GM19452 (cell line): ENCODE results near the gene C10orf71.

Source experiments
- ATAC-seq: cut with Tn5 transposase; IDR thresholded peaks from one replicate; pipeline ENCODE4 v1.9.1; 2021; ENCODE audit not compliant: unreplicated experiment

C10orf71 gene

DNA sequence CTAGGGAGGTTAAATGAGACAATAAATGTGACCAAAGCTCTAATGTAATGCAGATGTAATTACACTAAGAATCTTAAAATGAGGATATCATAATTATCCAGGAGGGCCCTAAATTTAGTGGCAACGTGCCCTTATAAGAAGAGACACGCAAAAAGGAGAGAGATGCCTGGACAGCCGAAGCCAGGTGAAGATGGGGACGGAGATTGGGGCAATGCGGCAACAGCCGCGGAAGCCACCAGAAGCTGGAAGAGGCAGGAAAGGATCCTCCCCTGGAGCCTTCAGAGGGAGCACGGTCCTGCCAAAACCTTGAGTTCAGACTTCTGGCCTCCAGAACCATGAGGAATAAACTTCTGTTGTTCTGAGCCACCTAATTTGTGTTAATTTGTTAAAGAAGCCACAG lies 25.3 kb upstream of the C10orf71 start:
- ATAC-seq, result no peak

DNA sequence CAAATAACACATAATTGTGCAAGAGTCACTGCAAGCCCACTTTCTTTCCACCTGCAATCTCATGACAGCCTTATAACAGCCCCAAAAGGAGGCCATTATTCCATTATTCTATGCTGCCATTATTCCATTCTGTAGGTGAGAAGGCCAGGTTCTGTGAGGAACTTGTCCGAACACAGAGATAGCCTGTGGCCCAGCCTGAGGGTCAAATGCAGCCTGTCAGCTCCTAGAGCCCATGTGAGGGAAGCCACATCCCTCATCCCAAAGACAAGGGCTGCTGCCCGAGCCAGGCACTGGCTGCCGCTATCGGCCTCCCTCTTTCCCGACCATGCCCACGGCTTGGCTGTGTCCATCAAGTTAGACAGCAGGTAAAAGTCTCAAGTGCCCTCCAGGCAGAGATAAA lies 24.1 kb upstream of the C10orf71 start:
- no peak for ATAC-seq

DNA sequence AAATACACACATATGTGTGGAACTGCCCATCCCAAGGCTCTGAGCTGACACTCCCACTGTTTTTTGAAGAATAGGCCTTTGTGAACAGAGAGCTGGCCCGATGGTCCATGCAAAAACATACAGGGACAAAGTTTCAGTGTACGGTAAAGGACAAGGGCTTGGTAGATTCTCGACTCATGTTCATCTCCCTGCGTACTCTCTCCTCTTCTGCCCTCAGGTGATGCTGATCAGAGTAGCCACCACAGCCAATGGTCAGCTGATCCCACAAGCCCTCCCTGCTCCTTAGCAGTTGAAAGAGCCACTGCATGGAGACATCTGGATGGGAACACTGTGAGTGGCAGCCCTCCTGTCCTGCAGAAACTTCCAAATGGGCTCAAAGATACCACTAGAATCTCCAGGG lies 23.1 kb upstream of the C10orf71 start:
- no peak for ATAC-seq

DNA sequence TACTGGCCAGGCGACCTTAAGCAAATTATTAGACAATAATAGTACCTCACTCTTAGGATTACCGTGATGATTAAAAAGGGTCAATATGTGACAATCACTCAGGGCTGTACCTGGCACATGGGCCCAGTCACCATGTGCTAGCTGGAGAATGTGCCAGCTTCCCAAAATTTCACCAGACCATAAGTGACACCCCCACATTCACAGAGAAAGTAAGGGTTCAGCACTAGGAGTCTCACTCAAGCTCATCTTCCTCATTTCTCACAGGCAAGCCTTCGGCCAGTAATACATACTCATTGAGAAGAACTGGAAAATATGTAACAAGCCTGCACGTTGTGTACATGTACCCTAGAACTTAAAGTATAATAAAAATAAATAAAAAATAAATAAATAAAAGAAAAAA lies 22.4 kb upstream of the C10orf71 start:
- no peak for ATAC-seq

DNA sequence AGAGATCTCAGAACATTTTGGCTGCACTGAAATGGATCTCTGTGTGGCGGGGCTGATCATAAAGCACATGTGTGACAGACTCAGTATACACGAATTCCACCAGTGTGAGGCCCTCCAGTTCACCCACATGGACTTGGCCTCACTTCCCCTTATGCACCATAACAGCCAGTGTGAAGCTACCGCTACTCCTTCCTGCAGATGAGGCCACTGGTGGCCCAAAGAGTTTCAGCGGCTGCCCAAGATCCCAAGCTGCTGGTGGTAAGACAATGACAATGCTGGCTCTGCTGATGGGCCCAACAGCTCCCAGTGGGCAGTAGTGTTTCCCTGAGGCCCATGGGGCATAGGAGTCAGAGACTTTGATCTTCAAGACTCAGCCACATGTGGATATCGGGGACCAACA lies 21.0 kb upstream of the C10orf71 start:
- no peak for ATAC-seq

DNA sequence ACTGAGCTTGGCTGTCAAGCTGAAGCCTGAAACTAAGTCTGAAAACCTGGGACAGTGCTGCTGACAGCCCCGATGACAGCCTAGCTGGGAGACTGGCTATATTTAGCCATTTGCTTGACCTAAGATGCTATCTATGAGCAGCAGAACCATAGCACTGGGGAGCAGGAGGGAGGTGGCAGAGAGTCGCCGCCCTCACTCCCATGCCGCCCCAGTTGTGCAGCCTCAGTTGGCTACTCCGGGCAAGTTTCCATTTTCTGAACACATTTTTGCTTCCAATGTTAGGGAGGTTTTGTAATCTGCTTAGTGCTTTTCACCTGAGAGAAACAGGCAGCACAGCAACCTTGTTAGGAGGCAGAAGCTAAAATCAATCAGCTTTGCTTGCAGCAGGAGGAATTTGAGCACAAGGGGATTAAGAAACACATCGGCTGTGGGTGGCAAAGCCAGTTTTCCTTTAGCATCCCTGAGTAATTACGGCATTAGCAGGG lies 20.4 kb upstream of the C10orf71 start:
- no peak for ATAC-seq

DNA sequence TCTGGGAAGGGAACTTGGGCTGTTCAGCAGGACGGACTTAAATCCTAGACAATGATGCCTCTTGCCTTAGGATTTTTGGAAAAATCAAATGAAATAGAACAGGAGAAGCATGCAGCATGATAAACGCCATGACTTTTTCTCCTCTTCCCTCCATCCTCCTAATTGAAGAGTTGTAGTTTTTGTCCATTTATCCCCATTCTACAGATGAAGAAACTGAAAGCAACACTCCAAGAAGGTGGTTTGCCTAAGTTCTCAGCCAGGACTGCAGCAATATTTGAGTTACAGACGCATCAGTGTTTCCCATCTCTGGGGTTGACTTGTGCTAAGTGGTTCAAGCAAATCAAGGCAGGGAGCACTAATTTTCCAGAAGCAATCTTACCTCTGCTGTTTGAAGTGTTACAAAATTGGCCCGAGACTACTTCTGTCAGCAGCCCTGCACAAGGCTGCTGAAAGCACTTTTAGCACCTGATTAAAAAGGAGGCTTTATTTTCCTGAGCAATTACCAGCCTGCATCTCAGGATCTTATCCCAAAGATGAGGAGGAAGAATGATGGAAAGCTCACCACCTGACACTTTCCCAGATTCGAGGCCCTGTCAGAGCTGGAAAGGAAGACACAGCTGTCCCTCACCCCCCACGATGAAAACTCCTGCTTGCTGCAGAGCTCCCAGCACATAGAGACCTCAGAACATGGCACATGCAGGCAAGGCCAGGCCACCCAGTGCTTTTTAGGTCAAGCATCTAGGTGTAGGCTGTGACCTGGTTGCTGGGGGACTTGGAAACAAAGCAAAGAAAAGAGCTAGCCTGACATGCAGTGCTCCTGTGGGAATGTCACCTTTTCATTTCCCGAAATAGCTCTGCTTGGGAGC lies 19.7 kb upstream of the C10orf71 start:
- ATAC-seq, result no peak

DNA sequence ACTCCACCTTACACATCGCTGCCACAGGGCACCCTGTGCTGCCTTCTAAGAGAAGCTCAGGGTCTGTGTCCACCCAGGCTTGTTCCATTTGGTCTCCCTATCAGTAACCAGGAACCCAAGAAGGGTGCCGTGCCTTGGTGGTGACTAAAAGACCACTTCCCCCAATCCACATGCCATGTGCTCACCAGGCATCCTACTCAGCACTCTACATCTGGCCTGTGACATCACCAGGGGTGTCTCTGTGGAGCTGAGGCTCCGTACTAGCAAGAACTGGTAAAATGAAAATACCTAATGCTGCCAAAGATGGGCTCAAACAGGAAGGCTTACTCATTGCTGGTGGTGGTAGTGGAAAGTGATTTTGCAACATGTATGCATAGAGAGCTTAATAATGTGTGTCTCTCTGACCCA lies 19.0 kb upstream of the C10orf71 start:
- ATAC-seq, result no peak

DNA sequence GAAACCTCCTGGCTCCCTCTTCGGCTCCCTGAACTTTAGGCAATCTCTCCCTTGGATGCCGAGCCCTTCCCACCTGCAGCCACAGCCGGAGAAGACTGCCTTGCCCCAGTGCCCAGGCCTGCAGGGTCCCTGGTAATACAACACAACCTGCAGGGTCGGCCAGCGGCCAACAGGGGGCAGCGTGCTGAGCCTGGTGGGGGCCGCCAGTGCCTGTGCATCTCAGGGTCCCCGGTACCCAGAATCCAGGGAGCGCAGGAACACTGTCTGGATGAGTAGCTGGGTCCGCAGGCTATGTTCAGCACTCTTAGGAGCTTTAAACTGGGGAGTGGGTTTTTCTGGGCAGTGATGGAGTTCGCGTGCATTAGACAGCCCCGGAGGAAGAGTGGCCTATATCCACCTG lies 17.5 kb upstream of the C10orf71 start:
- no peak for ATAC-seq

DNA sequence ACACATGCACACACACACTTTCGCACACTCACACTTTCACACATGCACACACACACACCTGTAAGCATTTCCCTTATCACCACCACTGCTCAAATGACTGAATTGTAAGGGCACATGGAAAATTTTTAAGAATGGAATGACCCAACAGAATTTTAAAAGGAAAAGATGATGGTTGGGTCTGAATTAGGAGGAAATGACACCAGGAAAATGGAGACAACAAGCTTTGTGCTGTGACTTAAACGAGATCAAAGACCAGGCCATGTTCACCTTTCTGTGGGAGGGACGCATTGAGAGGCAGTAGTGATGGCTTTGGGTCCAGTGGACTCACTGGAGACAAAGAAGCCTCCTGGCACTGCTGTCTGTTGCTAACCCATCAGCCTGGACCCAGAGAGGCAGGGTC lies 16.7 kb upstream of the C10orf71 start:
- no peak for ATAC-seq

DNA sequence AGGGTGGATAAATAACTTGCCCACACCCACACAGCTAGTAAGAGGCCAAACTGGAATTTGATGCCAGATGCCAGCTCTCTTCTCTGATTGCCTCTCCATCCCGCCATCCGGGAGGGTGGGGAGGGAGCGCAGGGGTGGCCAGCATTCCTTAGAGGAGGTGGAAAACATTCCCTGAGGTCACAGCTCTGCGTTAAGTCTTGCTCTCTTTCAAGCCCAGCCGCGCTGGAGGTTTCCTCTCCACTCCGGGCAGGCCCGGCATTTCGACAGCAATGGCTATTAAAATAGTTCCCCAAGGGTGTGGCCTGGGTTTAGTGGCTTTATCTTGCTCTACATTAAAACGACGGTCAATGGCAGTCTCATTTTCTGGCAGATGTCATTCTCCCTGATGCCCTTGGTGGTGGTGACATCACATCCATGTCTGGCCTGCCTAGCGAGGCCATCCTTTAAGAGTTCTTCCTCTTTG lies 16.1 kb upstream of the C10orf71 start:
- ATAC-seq, result no peak

DNA sequence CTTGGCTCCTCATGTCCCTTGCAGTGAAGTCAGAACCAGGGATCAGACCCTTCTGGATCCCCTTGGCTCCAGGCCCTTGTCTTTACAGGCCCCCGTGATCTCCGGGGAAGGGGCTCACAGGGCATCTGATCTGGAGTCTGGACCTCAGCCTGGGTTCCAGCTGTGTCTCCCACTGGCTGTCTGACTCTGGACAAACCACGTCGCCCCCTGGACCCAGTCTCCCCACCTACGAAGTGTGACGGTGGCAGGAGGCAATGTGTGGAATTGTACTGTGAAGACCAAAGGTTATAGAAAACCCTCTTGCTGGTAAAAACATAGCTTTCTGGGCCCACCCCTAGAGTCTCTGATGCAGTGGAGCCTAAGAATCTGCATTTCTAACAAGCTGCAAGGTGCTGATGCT lies 15.5 kb upstream of the C10orf71 start:
- no peak for ATAC-seq

DNA sequence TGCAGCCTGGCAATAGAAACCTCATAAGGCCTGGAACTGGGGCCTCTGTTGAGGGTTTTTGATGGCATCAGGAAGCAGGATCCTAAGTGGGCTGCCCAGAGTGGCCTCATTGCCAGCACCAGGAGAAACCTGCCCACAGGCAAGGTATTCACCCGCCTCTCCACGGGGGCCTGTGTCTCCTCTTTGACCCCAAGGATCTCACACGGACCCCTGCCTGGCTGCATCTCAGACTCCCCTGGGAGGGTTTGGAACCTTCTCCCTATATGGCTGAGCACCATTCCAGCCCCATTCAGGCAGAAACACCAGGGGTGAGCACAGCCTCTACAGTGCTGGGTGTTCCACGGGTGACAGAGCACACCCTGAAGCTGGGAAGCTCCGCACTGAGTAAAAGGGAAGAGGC lies 14.6 kb upstream of the C10orf71 start:
- no peak for ATAC-seq

DNA sequence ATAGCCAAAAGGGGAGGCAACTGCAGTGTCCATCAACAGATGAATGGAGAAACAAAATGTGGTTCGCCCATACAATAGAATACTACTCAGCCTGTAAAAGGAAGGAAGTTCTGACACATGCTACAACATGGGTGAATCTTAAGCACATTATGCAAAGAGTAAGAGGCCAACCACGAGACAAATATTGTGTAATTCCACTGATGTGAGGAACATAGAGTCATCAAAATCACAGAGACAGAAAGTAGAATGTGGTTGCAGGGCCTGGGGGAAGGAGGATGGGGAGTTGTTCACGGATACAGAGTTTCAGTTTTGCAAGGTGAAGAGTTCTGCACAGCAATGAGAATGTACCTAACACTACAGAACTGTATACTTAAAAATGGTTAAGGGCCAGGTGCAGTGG lies 13.7 kb upstream of the C10orf71 start:
- no peak for ATAC-seq

DNA sequence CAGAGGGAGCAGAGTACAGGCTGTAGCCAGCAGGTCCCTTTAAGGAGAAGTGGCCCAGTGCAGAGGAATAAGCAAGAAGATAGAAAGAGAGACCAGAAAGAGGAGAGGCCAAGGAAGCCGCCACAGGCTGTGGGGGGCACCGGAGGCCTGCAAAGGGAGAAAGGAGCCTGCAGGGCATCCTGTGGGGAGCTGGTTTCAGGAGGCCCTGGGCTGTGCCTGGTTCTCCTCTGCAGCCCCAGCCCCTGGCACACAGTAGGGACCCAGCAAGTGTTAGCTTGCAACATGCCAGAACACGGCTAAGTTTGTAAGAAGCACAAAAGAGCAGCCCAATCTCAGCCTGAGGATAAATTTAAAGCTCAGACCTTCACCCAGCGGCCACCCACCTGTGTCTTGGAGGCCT lies 12.3 kb upstream of the C10orf71 start:
- no peak for ATAC-seq

DNA sequence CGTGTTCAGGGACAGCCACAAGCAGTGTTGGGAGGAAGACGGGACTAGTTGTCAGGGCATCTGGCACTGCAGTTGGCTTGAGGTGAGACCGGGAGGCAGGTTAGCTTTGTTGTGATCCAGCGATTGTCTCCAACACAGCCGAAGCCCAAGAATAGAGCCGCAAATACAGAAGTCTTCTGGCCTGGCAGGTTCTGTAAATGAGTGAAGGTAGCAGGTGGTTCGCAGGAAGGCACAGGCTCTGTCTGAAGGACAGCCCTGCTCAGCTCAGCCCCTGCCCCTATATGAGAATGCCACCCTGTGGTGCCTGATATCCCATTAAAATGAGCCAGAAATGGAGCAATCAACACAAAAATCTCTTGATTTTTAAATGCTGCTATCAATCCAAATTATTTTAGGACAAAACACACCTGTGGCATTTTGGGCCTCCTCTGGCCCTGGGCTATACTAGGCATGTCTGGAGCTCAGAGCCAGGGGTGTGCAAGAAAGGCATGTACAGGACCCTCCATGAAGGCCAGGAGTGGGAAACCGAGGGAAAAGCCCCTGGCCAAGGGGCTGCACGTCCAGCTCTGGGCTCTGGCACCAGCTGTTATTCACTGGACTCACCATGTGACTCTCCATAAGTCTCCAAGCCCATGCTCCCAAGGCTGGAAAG lies 11.2 kb upstream of the C10orf71 start:
- ATAC-seq, result no peak

DNA sequence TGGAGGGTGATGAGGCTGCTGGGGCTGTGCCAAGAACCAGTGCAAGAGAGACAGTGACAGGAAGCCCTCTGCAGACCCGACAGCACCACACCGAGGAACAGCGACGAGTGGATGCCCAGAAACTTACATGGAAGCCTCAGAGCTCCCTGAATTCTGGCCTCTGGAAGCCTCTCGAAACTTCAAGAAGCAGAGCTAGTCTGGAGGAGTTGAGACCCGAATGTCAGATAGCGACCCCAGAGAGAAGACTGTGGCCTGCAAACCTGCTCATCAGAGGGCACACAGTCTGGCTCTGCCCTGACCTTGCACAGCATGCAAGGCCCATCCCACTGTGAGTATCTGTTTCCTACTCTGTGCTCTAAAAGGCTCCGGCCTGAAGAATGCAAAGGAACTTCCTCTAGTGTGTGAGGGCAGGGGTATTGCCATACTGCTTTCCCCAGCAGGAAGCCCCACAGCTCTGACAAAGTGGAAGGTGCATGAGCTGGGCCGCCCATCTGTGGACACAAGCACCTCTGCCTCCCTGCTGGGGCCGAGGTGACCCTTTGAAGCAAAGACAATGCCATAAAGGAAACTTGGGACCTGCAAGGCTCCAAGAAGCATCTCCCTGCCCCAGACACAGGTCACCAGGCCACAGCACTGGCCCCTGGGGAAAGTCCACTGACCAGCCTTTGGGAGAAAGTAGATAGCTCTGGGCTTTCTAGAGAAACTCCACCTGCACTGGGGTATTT lies 10.5 kb upstream of the C10orf71 start:
- ATAC-seq, result no peak

DNA sequence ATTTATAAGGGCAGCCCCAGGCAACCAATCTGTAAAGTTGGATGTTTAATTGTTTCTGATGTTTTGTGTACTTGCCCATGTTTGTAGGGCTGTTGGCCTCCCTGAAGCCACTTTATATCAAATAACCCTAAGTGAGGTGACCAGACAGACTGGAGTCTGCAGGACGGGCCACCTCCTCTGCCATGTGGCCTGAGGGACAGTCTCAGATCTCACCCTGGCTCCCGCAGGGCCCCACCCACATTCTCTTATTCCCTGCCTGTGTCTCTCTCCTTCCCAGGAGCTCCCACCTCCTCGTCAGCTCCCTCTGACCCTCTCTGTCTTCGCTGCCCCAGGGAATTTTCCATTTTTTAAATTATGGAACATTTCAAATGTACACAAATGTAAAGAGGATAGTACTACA lies 9.5 kb upstream of the C10orf71 start:
- ATAC-seq, result no peak

DNA sequence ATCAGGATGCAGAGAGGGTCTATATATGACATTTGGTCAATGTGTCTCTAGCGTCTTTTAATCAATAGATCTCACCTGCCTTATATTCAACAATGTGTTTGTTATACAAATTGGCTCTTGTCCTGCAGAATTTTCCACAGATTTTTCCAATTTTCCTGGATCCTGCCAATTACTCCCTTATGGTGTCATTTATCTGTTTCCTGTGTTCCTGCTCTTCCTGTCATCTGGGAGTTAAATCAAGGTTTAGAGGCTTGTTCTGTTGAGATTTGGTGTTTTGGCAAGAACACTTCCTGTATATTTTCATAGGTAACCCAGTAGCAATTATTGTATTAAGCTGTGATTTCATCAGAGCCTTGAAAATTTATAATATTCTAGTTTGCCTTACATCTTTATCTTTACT lies 8.8 kb upstream of the C10orf71 start:
- ATAC-seq, result no peak

DNA sequence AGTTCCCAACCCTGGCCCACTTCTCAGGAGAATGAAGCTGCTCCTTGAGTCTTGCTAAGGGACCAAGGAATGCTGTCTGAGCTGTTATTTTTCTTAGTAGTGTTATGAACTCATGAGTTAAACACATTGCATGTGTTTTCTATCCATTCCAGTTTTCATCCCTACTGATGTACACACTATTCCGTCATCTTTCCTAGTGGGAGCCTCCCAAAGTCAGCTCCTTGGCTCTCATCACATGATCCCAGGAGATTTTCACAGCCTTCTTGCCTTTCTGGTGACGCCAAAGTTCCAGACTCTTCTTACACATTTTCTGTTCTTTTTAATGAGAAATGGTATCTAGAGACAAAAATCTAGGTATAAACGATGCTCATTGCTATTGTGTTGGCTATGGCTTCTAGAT lies 8.4 kb upstream of the C10orf71 start:
- no peak for ATAC-seq

DNA sequence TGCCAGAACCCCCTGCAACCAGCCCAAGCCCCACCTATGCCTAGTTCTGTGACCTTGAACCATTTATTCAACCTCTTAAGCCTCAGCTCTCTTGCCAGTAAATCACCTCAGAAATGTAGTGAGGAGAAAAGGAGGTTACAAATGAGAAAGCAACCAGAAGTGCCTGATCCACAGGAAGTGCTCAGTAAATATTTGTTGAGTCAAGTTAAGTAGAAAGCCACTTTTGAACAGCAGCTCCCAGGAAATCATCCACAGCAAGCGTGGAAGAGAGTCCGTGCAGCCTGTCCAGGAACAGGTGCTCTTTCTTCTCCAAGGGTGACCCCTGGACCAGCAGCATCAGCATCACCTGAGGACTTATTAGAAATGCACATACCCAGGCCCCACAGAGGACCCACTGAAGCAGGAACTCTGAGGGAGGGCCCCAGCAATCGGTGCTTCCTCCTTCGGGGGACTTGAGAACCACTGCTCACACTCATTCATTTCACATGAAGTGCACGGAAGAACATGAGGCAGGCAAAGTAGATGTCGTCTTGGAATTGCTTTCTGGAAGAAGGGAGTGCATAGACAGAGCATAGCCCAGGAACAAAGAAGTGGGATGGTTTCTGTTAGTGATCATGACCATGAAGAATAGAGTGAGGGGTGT lies 6.3 kb upstream of the C10orf71 start:
- ATAC-seq, result no peak
